Heart left ventricle (tissue), 16 donors: ENCODE data around the gene PRKG2. TPM values are rescaled to one million over a fixed set of nuclear protein-coding genes. Genes with fewer than 3 reads are reported as not detected.

ENCODE experiments used
- ATAC-seq, 4 donors: fragments of 200-7000 bp; cut with Tn5 transposase; one replicate each; pipeline ENCODE4 v1.9.1; 2020 to 2022; ENCODE audit warnings: moderate library complexity in 4 of 4, mild to moderate bottlenecking in 3 of 4, moderate number of reproducible peaks in 1 of 4
- DNase-seq, 5 donors: peaks; one replicate each; pipeline ENCODE4 v3.0.0-alpha.2; 2020
- H3K27ac ChIP-seq, 12 donors: fragments of 200-600 bp; sonication (generic) in 4 of 12; one replicate each; pipeline versions ENCODE4 v1.5.0 to v1.8.0; 2016 to 2022; ENCODE audit warnings: mild to moderate bottlenecking in 2 of 12
- H3K27me3 ChIP-seq, 9 donors: fragments of 200-600 bp; sonication (generic) in 2 of 9; one replicate each; pipeline versions ENCODE4 v1.5.1 to v1.8.0; 2016 to 2022; ENCODE audit warnings: mild to moderate bottlenecking in 3 of 9
- H3K36me3 ChIP-seq, 9 donors: fragments of 200-600 bp; sonication (generic) in 2 of 9; one replicate each; pipeline versions ENCODE4 v1.5.0 to v1.8.0; 2018 to 2022; ENCODE audit warnings: mild to moderate bottlenecking in 2 of 9
- H3K4me1 ChIP-seq, 12 donors: fragments of 200-600 bp; sonication (generic) in 4 of 12; one replicate each; pipeline versions ENCODE4 v1.5.0 to v1.8.0; 2016 to 2022; ENCODE audit warnings: mild to moderate bottlenecking in 3 of 12
- H3K4me3 ChIP-seq, 12 donors: fragments of 200-600 bp; sonication (generic) in 4 of 12; one replicate each; pipeline versions ENCODE4 v1.5.0 to v1.8.0; 2017 to 2022; ENCODE audit warnings: mild to moderate bottlenecking in 9 of 12, moderate library complexity in 4 of 12
- H3K9me3 ChIP-seq, 12 donors: fragments of 200-600 bp; sonication (generic) in 4 of 12; one replicate each; pipeline versions ENCODE4 v1.5.0 to v1.8.0; 2016 to 2022; ENCODE audit warnings: mild to moderate bottlenecking in 1 of 12
- CTCF ChIP-seq, 12 donors: fragments of 200-600 bp; sonication (generic) in 4 of 12; IDR thresholded peaks; one replicate each; pipeline versions ENCODE4 v1.5.0 to v1.8.0; 2018 to 2022; ENCODE audit warnings: antibody characterized with exemption in 12 of 12, mild to moderate bottlenecking in 5 of 12
- POLR2A ChIP-seq, 2 donors: fragments of 450-650 bp; IDR thresholded peaks; one replicate each; pipeline ENCODE4 v1.6.1; 2017; ENCODE audit warnings: antibody characterized with exemption in 2 of 2, mild to moderate bottlenecking in 2 of 2, moderate library complexity in 2 of 2
- WGBS, 4 donors: extraction: QIAGEN DNeasy Blood & Tissue Kit in 2 of 4; methylation state at CpG; one replicate each; pipeline versions ENCODE4 v1.1.5 to v1.1.7; 2013 to 2018; 5-methylcytosine and 5-hydroxymethylcytosine counted together
- intact Hi-C, 10 donors: fragments of 100-400 bp; cut with DNase I; formaldehyde crosslinking; loops; one replicate each; pipeline versions ENCODE4 v1.11.1 to v1.14.2; 2022
- long read RNA-seq, 3 donors: library from polyadenylated mRNA; unstranded; transcript quantifications; one replicate each; pipeline ENCODE4 v2.0.0, GENCODE V29; 2020 to 2021
- polyA plus RNA-seq, 2 donors: library from polyadenylated mRNA; stranded (reverse); fragments of 200-250 nt; gene quantifications; one replicate each; pipeline ENCODE4 v1.2.3, GENCODE V29; 2013
- total RNA-seq, 9 donors: library from RNA; depleted of rRNA in 2 of 9; stranded (reverse); fragments of >200 nt in 2 of 9; fragmentation: NEBNext Ultra II Directional in 3 of 9; extraction: Animal tissue kit (Norgen Biotek cat#: 25700) in 3 of 9; gene quantifications; one replicate each; pipeline versions ENCODE4 v1.1.0 to v1.2.4, GENCODE V29; 2016 to 2023
- donor health status: ischemic (EF 13 %, LVEDD 7.1; RV severe dilation, severe dysfunction).
- donor health status: healthy with polysubstance abuse.
- donor health status: DM: no; HTN: yes; CAD: no.
- donor health status: DM: no; HTN: no; CAD: no.
- donor health status: ischemic (EF 25% LVEDD 6.9; RV normal size, moderate dysfunction).
- donor health status: ischemic (EF 25% LVEDD 5.7; RV mildly dilated, moderate dysfunction).
- donor health status: healthy.
- donor health status: DM: yes; HTN: yes; CAD: no.
- donor health status: ischemic (EF 35%, LVEDD 5.7; RV mildly dilated, moderate dysfunction).
- donor health status: nonischemic (EF 11% LVEDD 7.7; RV severe dilation, severe dysfunction).
- donor health status: DM: yes; HTN: yes; CAD: no.
- donor health status: PGD.
- donor health status: ischemic (EF 29% LVEDD 5.4; RV normal size, mild dysfunction).
- donor health status: nonischemic (EF 23%, LVEDD 6.1; RV moderate dilation, normal function).

PRKG2 gene
- total RNA-seq (under 1 TPM in 5 of 9 donors, not detected in 4; 0.07 to 0.75 (median 0.52) TPM), polyA plus RNA-seq (under 1 TPM in 1 of 2 donors, not detected in 1; 0.06 TPM)
- long read RNA-seq, donor 1, partial matches to known transcripts = 0 of 1 reads
- long read RNA-seq, donor 1, other reads (novel, unspliced or antisense) = 0 of 1 reads
- long read RNA-seq, donor 2 = 0 reads
- long read RNA-seq, donor 3, partial matches to known transcripts = 1 of 1 reads
- long read RNA-seq, donor 3, other reads (novel, unspliced or antisense) = 0 of 1 reads

DNA sequence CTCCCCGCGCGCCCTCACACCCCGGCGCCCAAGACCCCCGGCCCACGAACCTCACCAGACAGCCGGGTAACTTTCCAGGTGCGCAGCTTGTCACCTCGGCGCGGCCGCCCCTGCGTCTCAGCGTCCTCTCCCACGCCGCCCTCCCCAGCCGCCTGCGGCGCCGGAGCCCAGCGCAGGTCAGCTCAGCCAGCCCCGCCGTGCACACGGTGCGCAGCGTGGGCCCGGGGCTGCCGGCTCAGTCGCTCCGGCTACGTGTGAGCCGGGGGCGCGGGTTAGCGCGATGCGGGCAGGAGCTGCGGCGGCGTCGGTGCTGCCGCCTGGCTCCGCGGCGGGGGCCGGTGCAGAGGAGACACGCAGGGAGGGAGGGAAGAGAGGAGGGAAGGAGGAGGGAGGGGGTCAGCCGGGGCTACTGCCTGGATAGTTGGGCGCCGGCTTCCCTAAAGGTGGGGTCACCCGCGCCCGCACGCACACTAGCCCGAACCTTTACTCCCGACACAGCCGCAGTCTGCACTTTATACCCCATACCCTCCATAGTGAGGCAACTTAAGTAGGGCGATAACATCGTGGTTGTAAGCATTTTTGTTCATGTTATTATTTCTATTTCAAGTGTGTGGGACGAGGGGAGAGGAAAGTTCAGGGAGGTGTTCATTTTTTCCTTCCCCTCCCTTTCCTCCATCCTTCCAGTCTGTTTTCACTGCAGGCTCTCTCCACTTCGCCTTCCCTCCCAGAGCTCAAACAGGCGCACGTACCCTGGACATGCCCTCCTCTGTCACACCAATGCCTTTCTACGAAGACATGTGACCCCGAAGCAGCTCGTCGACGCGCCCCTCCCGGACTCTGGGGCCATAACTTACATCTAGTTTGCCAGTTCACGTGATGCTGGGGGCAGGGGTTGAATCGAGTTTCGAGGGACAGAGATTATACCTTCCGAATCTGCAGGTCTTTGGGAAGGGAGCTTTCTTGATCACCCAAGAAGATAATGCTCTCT lies at the start of gene PRKG2:
Gene PRKG2 (minus strand): TSS at position 342 of the 988 bp plus-strand sequence. CDS start 10,175 bp downstream, outside the sequence.
- WGBS, 4 donors = 1 to 2% (median 2%) methylated on average over 38 to 75 of the region's 75 CpGs
- peak within 1 kb of the TSS in 11 of 12 donors; percentile 2 to 39 (median 26) for H3K4me3 ChIP-seq
- H3K36me3 ChIP-seq = no peaks in the 10 kb centered on the region
- ATAC-seq = peak in 2 of 4 donors; percentile 20 to 42
- intact Hi-C loops = no loop called here
- H3K27me3 ChIP-seq = peaks cover 6 to 54% (median 21%) of the 10 kb centered on the region in 9 donors
- H3K9me3 ChIP-seq = peaks cover 0 to 4% (median 0%) of the 10 kb centered on the region in 12 donors
- no peak within 1 kb of the TSS for H3K27ac ChIP-seq
- TF ChIP-seq CTCF (IDR thresholded peaks at IDR 0.05) (no peak), POLR2A (IDR thresholded peaks at IDR 0.05) (no peak)
- H3K4me1 ChIP-seq = peaks cover 0 to 15% (median 0%) of the 10 kb centered on the region in 12 donors
- DNase-seq = no peak

DNA sequence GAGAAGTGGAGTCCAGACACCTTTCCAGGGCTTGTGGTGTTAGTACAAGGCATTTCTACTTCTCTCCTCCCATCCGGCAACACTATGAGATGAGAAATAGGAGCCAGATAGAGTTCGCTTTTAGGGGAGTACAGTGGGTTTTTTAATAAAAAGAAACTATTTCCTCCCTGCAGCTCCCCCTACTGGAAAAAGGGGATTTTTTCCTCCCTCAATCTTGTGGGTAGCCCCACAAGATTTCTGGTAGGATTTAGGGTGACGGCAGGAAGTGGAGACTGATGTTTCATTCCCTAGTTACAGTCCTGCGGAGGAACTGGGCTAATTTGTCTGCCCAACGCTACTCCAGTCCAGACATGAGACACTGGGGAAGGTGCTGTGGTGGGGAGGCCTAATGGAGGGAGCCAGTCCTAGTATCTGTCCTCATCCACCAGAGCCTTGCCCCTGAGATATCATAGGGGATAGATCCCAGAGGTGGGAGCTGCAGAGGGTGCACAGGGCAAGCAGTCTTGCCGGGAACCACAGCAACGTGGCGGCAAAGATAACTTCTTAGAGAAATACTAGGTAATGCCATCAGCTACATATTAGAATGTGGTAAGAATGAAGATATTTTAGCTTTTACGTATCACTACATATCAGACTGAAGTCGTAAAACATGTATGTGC lies 45.5 kb upstream of the PRKG2 start:
- DNase-seq (no peak), ATAC-seq (no peak)
- no peak for TF ChIP-seq POLR2A (IDR thresholded peaks at IDR 0.05)
- peak in 1 of 12 donors; percentile 15 for TF ChIP-seq CTCF (IDR thresholded peaks at IDR 0.05)
- no peaks in the 10 kb centered on the region for H3K36me3 ChIP-seq
- H3K27ac ChIP-seq = no peak overlapping the region
- 75 to 77% (median 75%) methylated on average over 10 of the region's 10 CpGs for WGBS, 4 donors
- no peak overlapping the region for H3K4me3 ChIP-seq
- intact Hi-C loops = no loop called here
- H3K4me1 ChIP-seq = no peaks in the 10 kb centered on the region
- peaks cover 0 to 5% (median 0%) of the 10 kb centered on the region in 12 donors for H3K9me3 ChIP-seq
- no peaks in the 10 kb centered on the region for H3K27me3 ChIP-seq

DNA sequence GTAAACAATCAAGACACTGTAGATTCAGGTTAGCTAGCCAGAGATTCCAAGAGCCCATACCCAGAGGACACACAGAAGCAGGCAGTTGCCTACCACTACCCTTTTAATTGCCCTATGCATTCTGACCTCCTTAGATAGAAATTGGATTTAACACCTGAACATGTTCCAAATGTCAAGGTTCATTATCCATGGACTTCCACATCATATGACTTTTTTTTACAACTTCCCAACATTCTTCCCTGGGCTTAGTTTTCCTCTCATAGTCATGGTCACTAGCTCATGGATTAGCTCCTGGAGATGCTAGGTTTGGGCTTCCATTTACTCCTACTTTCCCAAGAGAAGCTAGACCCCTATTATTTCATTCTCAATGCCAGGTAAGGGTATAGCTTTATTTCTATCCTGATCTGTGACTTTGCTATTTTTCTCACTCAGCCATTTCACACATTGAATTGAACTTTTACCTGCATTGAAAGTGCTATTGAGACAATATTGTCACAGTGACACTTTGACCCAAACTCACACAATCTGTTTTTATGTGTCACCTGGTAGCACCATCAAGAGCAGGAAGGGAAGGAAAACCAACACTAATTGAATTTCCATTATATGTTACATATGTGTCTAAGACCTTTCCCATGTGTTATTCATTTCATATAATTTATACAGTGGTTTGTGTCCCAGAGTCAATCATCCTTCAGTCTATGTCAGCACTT lies 44.0 kb upstream of the PRKG2 start:
- ATAC-seq = no peak
- intact Hi-C loops = no loop called here

More for the DNA sequence above, 44.0 kb upstream of the PRKG2 start:
- Histone ChIP-seq H3K27me3 (no peaks in the 10 kb centered on the region), H3K9me3 (no peaks in the 10 kb centered on the region), H3K4me3 (no peak overlapping the region), H3K27ac (no peak overlapping the region), H3K4me1 (no peaks in the 10 kb centered on the region), H3K36me3 (no peaks in the 10 kb centered on the region)
- no peak for DNase-seq
- TF ChIP-seq POLR2A (IDR thresholded peaks at IDR 0.05) (no peak), CTCF (IDR thresholded peaks at IDR 0.05) (no peak)
